Spleen (tissue), 7 donors: Measurements from ENCODE around the gene PARVB.

ENCODE experiments used
- POLR2AphosphoS5 ChIP-seq, 3 donors: sonication (generic); formaldehyde crosslinking; IDR thresholded peaks; one replicate each; pipeline ENCODE4 v1.5.1; 2017; ENCODE audit warnings: antibody characterized with exemption in 3 of 3
- TF ChIP-seq, protein P1 (sequence below), 11 experiments: fragments of 200-600 bp in 7 of 11; fragments of 450-650 bp in 4 of 11; sonication (generic) in 4 of 11; IDR thresholded peaks in 8 of 11; conservative IDR thresholded peaks in 3 of 11; 1 replicate in 7 of 11; 2 replicates in 4 of 11; pipeline versions ENCODE4 v1.4.0 to v1.8.0; 2016 to 2021; ENCODE audit warnings: antibody characterized with exemption in 11 of 11, inconsistent platforms in 4 of 11, mild to moderate bottlenecking in 1 of 11
- donor health status: DM: no; HTN: no; CAD: no; lungs with moderate emphysema.
- donor health status: DM: no; HTN: no; CAD: no.
- donor health status: DM: no; HTN: no; CAD: no.

DNA sequence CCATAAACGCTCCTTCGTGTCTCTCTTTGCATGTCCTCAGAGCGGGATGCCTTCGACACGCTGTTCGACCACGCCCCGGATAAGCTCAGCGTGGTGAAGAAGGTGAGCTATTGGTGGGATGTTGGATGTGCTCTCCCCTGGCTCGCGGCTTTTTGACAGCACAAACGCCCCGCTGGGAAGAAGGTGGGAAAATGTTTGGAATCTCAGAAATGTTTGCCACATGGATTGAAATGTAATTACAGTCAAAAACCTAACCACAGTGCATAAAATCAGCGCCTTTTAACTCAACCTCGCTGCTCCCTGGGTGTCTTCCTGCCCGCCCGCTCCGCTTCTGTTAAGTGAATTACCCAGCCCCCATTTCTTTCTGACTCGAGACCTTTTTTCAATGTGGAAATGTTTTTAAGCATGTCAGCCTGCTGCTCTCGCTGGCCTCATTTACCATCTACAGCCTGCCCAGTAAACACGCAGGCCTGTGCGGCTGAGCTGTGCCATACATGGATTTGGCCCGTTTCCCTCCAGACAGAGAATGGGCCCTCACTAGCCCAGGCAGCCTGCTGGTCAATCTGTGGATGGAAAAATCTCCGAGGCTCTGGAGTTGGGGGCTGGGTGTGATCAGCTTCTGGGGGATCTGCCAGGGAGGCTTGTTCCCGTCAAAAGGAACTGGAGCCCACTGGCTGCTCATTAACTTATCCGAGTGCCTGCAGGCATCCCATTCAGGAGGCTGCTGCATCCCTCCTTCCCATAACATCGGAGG is 123.9 kb downstream of the PARVB start:
- no peak for TF ChIP-seq POLR2AphosphoS5 (IDR thresholded peaks at IDR 0.05)
- TF ChIP-seq, protein P1, sequence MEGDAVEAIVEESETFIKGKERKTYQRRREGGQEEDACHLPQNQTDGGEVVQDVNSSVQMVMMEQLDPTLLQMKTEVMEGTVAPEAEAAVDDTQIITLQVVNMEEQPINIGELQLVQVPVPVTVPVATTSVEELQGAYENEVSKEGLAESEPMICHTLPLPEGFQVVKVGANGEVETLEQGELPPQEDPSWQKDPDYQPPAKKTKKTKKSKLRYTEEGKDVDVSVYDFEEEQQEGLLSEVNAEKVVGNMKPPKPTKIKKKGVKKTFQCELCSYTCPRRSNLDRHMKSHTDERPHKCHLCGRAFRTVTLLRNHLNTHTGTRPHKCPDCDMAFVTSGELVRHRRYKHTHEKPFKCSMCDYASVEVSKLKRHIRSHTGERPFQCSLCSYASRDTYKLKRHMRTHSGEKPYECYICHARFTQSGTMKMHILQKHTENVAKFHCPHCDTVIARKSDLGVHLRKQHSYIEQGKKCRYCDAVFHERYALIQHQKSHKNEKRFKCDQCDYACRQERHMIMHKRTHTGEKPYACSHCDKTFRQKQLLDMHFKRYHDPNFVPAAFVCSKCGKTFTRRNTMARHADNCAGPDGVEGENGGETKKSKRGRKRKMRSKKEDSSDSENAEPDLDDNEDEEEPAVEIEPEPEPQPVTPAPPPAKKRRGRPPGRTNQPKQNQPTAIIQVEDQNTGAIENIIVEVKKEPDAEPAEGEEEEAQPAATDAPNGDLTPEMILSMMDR (IDR thresholded peaks at IDR 0.05 in 8 of 11, conservative IDR thresholded peaks at IDR 0.05 in 3 of 11): no peak
